A673 (cell line): ENCODE results near the gene FIGNL1. TPM values are rescaled to one million over a fixed set of nuclear protein-coding genes. Genes with fewer than 3 reads are reported as not detected.
A peak's percentile ranks its signal among the peaks of the same experiment; 100 is the strongest.

Experiments
- BruUV-seq: library from RNA; stranded (reverse); fragments of 400-500 nt; replicated peaks from 2 replicates; lab custom pipeline; 2021; lab: Mats Ljungman, UMichigan
- CTCF ChIA-PET: fragments of 300-600 bp; sonication (Branson Sonifier 250); formaldehyde crosslinking; loops from one replicate; lab custom pipeline; 2022; ENCODE audit warnings: antibody characterized with exemption; lab: Charles Lee
- POLR2A ChIA-PET: fragments of 300-600 bp; sonication (Branson Sonifier 250); formaldehyde crosslinking; loops from one replicate; lab custom pipeline; 2022; ENCODE audit warnings: antibody characterized with exemption; ENCODE audit not compliant: low non-redundant PET; lab: Charles Lee
- DNase-seq: peaks from one replicate; pipeline ENCODE4 v3.0.0-alpha.2; 2015; ENCODE audit warnings: low spot score
- H3K27ac ChIP-seq: fragments of 200-600 bp; sonication (generic); 2 replicates; pipeline ENCODE4 v1.5.1; 2016; ENCODE audit warnings: mixed run types, low read depth, mild to moderate bottlenecking, mixed read lengths, antibody characterized with exemption, low read length; ENCODE audit not compliant: poor library complexity, severe bottlenecking
- H3K27me3 ChIP-seq: fragments of 200-600 bp; sonication (generic); replicated peaks from 2 replicates; pipeline ENCODE4 v1.6.1; 2017; ENCODE audit warnings: mixed run types, low read depth, mild to moderate bottlenecking, mixed read lengths, antibody characterized with exemption, low read length; ENCODE audit not compliant: insufficient read depth, poor library complexity
- H3K36me3 ChIP-seq: fragments of 200-600 bp; sonication (generic); 2 replicates; pipeline ENCODE4 v1.6.1; 2016; ENCODE audit warnings: mixed run types, mild to moderate bottlenecking, mixed read lengths, antibody characterized with exemption, low read length; ENCODE audit not compliant: insufficient read depth, poor library complexity, severe bottlenecking
- H3K4me1 ChIP-seq: fragments of 200-600 bp; sonication (generic); 2 replicates; pipeline ENCODE4 v1.6.1; 2017; ENCODE audit warnings: mixed run types, mild to moderate bottlenecking, mixed read lengths, antibody characterized with exemption, low read length; ENCODE audit not compliant: insufficient read depth, poor library complexity, severe bottlenecking
- H3K4me3 ChIP-seq: fragments of 200-600 bp; sonication (generic); 2 replicates; pipeline ENCODE4 v1.5.1; 2016; ENCODE audit warnings: low read depth, mixed run types, mild to moderate bottlenecking, mixed read lengths, low read length; ENCODE audit not compliant: poor library complexity, severe bottlenecking
- H3K9me3 ChIP-seq: fragments of 200-600 bp; sonication (generic); 2 replicates; pipeline ENCODE4 v1.6.1; 2016; ENCODE audit warnings: mixed run types, low read depth, mild to moderate bottlenecking, mixed read lengths, antibody characterized with exemption, low read length; ENCODE audit not compliant: poor library complexity, severe bottlenecking
- EZH2 ChIP-seq: fragments of 200-600 bp; sonication (generic); IDR thresholded peaks from 2 replicates; pipeline ENCODE4 v1.6.1; 2017; ENCODE audit warnings: borderline replicate concordance, low read depth, mild to moderate bottlenecking, mixed read lengths, antibody characterized with exemption, low read length; ENCODE audit not compliant: poor library complexity, severe bottlenecking
- intact Hi-C: fragments of 100-400 bp; cut with micrococcal nuclease; formaldehyde crosslinking; loops from one replicate; pipeline ENCODE4 v1.10.0; 2022; ENCODE audit not compliant: unreplicated experiment
- total RNA-seq: library from RNA; stranded (reverse); gene quantifications from 2 replicates; pipeline ENCODE4 v1.2.3, GENCODE V29; 2021
- TF ChIP-seq, protein P1 (sequence below): fragments of 300-800, 200-600 bp; sonication (generic); conservative IDR thresholded peaks from 2 replicates; pipeline ENCODE4 v1.5.1; 2017; ENCODE audit warnings: low read depth, mild to moderate bottlenecking, antibody characterized with exemption, low read length, moderate library complexity, mixed read lengths

The FIGNL1 gene
- total RNA-seq, 1 experiment from 2014 or later: 41.3 TPM

GRCh38 chr7:50418526-50419290, 31.4 kb downstream of the FIGNL1 start:
- no TSS peak for BruUV-seq
- no peak overlapping the region for H3K4me3 ChIP-seq
- no peaks in the 10 kb centered on the region for H3K4me1 ChIP-seq
- no peaks in the 10 kb centered on the region for H3K36me3 ChIP-seq
- intact Hi-C loops: loop anchor here (1.0 kb wide), 3 partner anchors 213 to 326 kb away; no protein-coding TSS in a partner anchor
- no peak for TF ChIP-seq EZH2
- TF ChIP-seq, protein P1, sequence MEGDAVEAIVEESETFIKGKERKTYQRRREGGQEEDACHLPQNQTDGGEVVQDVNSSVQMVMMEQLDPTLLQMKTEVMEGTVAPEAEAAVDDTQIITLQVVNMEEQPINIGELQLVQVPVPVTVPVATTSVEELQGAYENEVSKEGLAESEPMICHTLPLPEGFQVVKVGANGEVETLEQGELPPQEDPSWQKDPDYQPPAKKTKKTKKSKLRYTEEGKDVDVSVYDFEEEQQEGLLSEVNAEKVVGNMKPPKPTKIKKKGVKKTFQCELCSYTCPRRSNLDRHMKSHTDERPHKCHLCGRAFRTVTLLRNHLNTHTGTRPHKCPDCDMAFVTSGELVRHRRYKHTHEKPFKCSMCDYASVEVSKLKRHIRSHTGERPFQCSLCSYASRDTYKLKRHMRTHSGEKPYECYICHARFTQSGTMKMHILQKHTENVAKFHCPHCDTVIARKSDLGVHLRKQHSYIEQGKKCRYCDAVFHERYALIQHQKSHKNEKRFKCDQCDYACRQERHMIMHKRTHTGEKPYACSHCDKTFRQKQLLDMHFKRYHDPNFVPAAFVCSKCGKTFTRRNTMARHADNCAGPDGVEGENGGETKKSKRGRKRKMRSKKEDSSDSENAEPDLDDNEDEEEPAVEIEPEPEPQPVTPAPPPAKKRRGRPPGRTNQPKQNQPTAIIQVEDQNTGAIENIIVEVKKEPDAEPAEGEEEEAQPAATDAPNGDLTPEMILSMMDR: no peak
- CTCF ChIA-PET: interaction anchor here (1.1 to 1.4 kb wide), 3 partner anchors 50 to 326 kb away, joined by 3 to 6 read pairs (median 5); no protein-coding TSS in a partner anchor
- DNase-seq: no peak
- no peaks in the 10 kb centered on the region for H3K9me3 ChIP-seq
- POLR2A ChIA-PET: no interaction called here
- H3K27me3 ChIP-seq: no peaks in the 10 kb centered on the region
- no peak overlapping the region for H3K27ac ChIP-seq

DNA sequence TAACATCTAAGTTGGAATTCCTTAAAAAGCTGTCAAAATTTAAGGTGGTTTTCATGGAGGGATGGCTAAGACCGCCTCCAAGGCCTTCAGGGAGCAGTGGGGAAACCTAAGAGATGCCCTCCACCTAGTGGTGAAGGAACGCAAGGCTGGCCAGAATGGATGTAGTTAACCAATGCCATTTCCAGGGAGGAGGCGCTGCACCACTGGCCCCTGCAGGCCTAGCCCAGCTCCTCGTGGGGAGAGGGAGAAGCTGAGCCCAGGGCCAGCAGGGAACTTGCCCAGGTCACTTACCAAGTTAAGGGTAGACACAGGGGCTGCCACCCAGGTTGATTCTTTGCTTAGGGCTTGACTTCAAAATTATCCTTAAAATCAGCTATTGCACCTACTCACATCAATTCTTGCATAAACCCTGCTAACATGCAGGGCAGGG, 32.0 kb downstream of the FIGNL1 start:
- Histone ChIP-seq H3K36me3 (no peaks in the 10 kb centered on the region), H3K27ac (no peak overlapping the region), H3K9me3 (no peaks in the 10 kb centered on the region), H3K4me3 (no peak overlapping the region), H3K27me3 (no peaks in the 10 kb centered on the region), H3K4me1 (no peaks in the 10 kb centered on the region)
- DNase-seq: peak; percentile 86
- POLR2A ChIA-PET: no interaction called here
- BruUV-seq: no TSS peak
- CTCF ChIA-PET: interaction anchor here (1.1 to 1.4 kb wide), 3 partner anchors 49 to 326 kb away, joined by 3 to 6 read pairs (median 5); no protein-coding TSS in a partner anchor
- intact Hi-C loops: loop anchor here (1.0 kb wide), 3 partner anchors 213 to 326 kb away; no protein-coding TSS in a partner anchor
- no peak for TF ChIP-seq EZH2
- TF ChIP-seq, protein P1: peak; percentile 89

DNA sequence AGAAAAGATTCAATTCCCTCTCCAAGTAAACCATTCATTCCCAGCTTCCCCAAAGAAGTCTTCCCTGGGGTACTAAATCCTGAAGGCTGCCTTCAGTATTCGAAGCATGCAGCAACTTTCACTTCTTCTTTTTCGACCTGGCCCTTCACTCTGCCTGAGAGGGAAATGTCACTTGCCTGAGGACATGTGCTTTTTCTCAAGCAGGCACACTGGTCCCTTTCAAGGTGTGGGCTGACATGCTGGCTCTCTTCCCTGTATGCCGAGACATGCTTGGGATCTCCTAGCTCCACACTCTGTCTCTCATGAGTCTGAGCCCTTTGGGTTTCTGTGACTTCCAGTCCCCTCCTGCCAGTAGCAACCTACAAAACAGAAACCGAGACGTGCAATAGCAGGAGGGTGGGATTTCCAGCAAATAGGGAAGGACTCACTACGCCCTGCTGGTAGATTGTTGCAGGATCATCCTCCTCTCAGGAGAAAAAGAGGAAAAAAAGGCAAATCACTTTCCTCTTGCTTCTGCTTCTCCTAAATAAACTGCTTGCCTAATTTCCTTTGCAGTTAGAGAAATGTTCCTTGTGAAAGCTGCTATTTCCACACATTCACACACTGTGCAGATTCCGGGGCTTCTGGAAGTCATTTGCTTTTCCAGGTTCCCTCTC, 33.5 kb downstream of the FIGNL1 start:
- no TSS peak for BruUV-seq
- H3K4me3 ChIP-seq: no peak overlapping the region
- no peaks in the 10 kb centered on the region for H3K27me3 ChIP-seq
- no peaks in the 10 kb centered on the region for H3K36me3 ChIP-seq
- no peaks in the 10 kb centered on the region for H3K4me1 ChIP-seq
- no peaks in the 10 kb centered on the region for H3K9me3 ChIP-seq
- ChIA-PET CTCF (interaction anchor here (0.7 to 0.8 kb wide), 2 partner anchors 211 to 324 kb away, joined by 3 to 7 read pairs; no protein-coding TSS in a partner anchor), POLR2A (no interaction called here)
- TF ChIP-seq, protein P1: no peak
- no peak for TF ChIP-seq EZH2
- no peak overlapping the region for H3K27ac ChIP-seq
- intact Hi-C loops: no loop called here
- DNase-seq: no peak
